GM19043 (cell line): ENCODE measurements around the gene B3GNT3.

ENCODE experiments used
- ATAC-seq: cut with Tn5 transposase; IDR thresholded peaks from one replicate; pipeline ENCODE4 v1.9.1; 2021; ENCODE audit warnings: low read depth; ENCODE audit not compliant: unreplicated experiment

B3GNT3 gene

GRCh38 chr19:17859533-17860330, 64.8 kb downstream of the B3GNT3 start, which contains the start of gene RPL18A:
RPL18A (plus strand) TSS chr19:17859910; CDS start chr19:17859957, 47 bp downstream.
- peak; percentile 96 for ATAC-seq

- no peak for ATAC-seq
Measured at GRCh38 chr19:17860331-17860992, 65.5 kb downstream of the B3GNT3 start.

GRCh38 chr19:17860993-17861360, 66.0 kb downstream of the B3GNT3 start:
- ATAC-seq: no peak

DNA sequence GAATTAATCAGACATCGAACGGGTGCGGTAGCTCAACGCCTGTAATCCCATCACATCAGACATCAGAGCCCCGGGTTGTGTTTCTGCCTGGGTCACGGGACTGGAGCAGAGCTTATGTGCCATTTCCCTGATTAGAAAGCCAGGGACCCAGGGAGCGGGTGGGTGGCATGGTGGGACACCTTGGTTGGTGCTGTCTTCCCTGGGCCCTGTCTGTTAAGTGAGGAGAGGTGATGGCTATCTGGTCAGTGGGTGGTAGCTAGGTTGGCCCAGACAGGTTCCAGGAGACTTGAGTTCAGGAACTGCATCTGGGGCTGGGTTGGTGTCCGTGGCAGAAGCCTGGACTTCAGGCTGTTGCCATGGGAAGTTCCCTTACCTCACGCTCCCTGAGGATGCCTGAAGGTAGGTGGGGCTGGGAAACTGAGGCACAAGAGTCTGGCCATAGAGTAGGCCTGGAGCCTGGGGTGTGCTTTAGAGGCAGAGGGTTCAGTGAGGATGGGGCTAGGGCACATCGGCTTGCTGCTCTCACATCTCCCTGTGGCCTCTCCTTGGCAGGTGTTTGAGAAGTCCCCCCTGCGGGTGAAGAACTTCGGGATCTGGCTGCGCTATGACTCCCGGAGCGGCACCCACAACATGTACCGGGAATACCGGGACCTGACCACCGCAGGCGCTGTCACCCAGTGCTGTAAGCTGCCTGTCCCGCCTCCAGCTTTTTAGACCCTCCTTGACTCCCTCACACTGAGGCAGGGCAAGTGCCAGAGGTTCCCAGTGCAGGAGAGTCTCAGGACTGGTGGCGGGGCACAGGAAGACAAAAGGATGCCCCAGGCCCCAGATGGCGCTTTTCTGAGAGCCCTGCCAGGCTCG, 66.8 kb downstream of the B3GNT3 start:
- no peak for ATAC-seq

- no peak for ATAC-seq
Measured at GRCh38 chr19:17862711-17863519, 68.0 kb downstream of the B3GNT3 start.
